Measurements from ENCODE around the gene CEP95.
"Not testable (repeated sequence)": the region's sequence is repeated elsewhere in the genome, so short reads cannot be mapped to it uniquely, and the experiment has no call there.

The CEP95 gene

GRCh38 chr17:64506576-64507412 is at the start of gene CEP95:
TSS of gene CEP95 (plus strand) at chr17:64506977. CDS start at chr17:64507098, 121 bp downstream.
- peak; percentile 99 for DNase-seq

- DNase-seq, result peak; percentile 30
These were observed 49.6 kb upstream of the CEP95 start for GRCh38 chr17:64457156-64457555.

- no peak for DNase-seq
These were observed 48.0 kb upstream of the CEP95 start for GRCh38 chr17:64458756-64459155.

GRCh38 chr17:64459284-64459747 is 47.5 kb upstream of the CEP95 start:
- peak; percentile 48 for DNase-seq

- DNase-seq, result not testable (repeated sequence)
These were observed 47.0 kb upstream of the CEP95 start for GRCh38 chr17:64459818-64460217.

GRCh38 chr17:64460955-64461354 is 45.8 kb upstream of the CEP95 start:
- DNase-seq, result peak; percentile 10

- DNase-seq, result no peak
These were observed 45.0 kb upstream of the CEP95 start for GRCh38 chr17:64461788-64462187.

GRCh38 chr17:64466019-64466735 is 40.6 kb upstream of the CEP95 start:
- DNase-seq, result peak; percentile 52

GRCh38 chr17:64466834-64467233 is 39.9 kb upstream of the CEP95 start:
- DNase-seq, result not testable (repeated sequence)

- no peak for DNase-seq
These were observed 36.2 kb upstream of the CEP95 start for GRCh38 chr17:64470625-64471024.

- no peak for DNase-seq
These were observed 35.3 kb upstream of the CEP95 start for GRCh38 chr17:64471440-64471839.

- no peak for DNase-seq
These were observed 34.2 kb upstream of the CEP95 start for GRCh38 chr17:64472564-64472963.

- DNase-seq, result no peak
These were observed 28.9 kb upstream of the CEP95 start for GRCh38 chr17:64477849-64478248.

- DNase-seq, result no peak
These were observed 25.8 kb upstream of the CEP95 start for GRCh38 chr17:64480951-64481350.

- no peak for DNase-seq
These were observed 22.4 kb upstream of the CEP95 start for GRCh38 chr17:64484380-64484779.

- DNase-seq, result no peak
These were observed 18.5 kb upstream of the CEP95 start for GRCh38 chr17:64488301-64488700.

- DNase-seq, result peak; percentile 28
These were observed 15.5 kb upstream of the CEP95 start for GRCh38 chr17:64491034-64491860.

GRCh38 chr17:64491994-64492393 is 14.8 kb upstream of the CEP95 start:
- peak; percentile 84 for DNase-seq

GRCh38 chr17:64492481-64493109 is 14.2 kb upstream of the CEP95 start:
- no peak for DNase-seq

GRCh38 chr17:64494121-64494520 is 12.7 kb upstream of the CEP95 start:
- no peak for DNase-seq

- not testable (repeated sequence) for DNase-seq
These were observed 11.5 kb upstream of the CEP95 start for GRCh38 chr17:64495300-64495699.

GRCh38 chr17:64496348-64496785 is 10.4 kb upstream of the CEP95 start:
- DNase-seq, result no peak
